ENCODE data around the gene FANCB. TPM values are rescaled to one million over a fixed set of nuclear protein-coding genes. Genes with fewer than 3 reads are reported as not detected.

Gene FANCB
- total RNA-seq, 1 donor from 2014 or later = 24.5 TPM

DNA sequence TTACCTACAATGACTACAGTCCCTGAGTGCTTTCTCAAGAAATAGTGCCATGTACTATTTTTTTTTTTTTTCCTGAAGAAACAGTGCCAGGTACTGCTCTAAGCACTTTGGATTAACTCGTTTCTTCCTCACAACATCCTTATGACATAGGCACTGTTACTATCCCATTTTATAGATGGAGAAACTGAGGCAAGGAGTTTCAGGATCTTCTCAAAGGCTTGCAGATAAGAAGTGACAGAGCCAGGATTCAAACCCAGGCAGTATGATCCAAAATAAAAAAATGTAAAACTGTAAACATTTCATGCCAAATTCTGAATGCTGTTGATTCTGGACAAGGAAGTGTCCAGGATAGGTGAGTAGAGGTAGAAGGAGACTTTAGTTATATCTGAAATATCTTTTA, 1.1 kb downstream of the FANCB start:
- H3F3A ChIP-seq (ENCODE audit: low read depth) = no peaks in the 10 kb centered on the region
- Mint-ChIP-seq H3K27ac (no peak overlapping the region), H3K36me3 (peaks cover 9% of the 10 kb centered on the region), H3K27me3 (ENCODE audit: insufficient read depth, low read depth) (no peaks in the 10 kb centered on the region), H3K4me1 (peaks cover 3% of the 10 kb centered on the region), H3K9me3 (peaks cover 11% of the 10 kb centered on the region), H3K4me3 (peak overlapping the region; percentile 88)
- no peak overlapping the region for H3K9ac ChIP-seq
- no peak for DNase-seq (ENCODE audit: low spot score)
- peaks cover 5% of the 10 kb centered on the region for H3K9me3 ChIP-seq (ENCODE audit: low read depth)
- H3K27me3 ChIP-seq = no peaks in the 10 kb centered on the region
- H3K79me2 ChIP-seq (ENCODE audit: low read depth) = peaks cover 71% of the 10 kb centered on the region
- H3K4me1 ChIP-seq = peaks cover 3% of the 10 kb centered on the region
- TF ChIP-seq, protein P1, sequence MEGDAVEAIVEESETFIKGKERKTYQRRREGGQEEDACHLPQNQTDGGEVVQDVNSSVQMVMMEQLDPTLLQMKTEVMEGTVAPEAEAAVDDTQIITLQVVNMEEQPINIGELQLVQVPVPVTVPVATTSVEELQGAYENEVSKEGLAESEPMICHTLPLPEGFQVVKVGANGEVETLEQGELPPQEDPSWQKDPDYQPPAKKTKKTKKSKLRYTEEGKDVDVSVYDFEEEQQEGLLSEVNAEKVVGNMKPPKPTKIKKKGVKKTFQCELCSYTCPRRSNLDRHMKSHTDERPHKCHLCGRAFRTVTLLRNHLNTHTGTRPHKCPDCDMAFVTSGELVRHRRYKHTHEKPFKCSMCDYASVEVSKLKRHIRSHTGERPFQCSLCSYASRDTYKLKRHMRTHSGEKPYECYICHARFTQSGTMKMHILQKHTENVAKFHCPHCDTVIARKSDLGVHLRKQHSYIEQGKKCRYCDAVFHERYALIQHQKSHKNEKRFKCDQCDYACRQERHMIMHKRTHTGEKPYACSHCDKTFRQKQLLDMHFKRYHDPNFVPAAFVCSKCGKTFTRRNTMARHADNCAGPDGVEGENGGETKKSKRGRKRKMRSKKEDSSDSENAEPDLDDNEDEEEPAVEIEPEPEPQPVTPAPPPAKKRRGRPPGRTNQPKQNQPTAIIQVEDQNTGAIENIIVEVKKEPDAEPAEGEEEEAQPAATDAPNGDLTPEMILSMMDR (IDR thresholded peaks at IDR 0.05) = no peak
- TF ChIP-seq EZH2phosphoT487 (IDR thresholded peaks at IDR 0.05) = no peak
- TF ChIP-seq EZH2 (IDR thresholded peaks at IDR 0.05) = no peak
- H3K4me3 ChIP-seq = peak overlapping the region; percentile 62
- no peaks in the 10 kb centered on the region for H4K20me1 ChIP-seq (ENCODE audit: low read depth)
- H3K36me3 ChIP-seq = no peaks in the 10 kb centered on the region
- no peak overlapping the region for H2AFZ ChIP-seq (replicated peaks)
- H3K4me2 ChIP-seq = peak overlapping the region; percentile 75
- H3K27ac ChIP-seq = no peak overlapping the region

GRCh38 chrX:14865201-14865600, 7.7 kb downstream of the FANCB start:
- Mint-ChIP-seq H3K4me1 (no peaks in the 10 kb centered on the region), H3K27ac (no peak overlapping the region), H3K4me3 (no peak overlapping the region), H3K9me3 (peaks cover 15% of the 10 kb centered on the region), H3K27me3 (ENCODE audit: insufficient read depth, low read depth) (no peaks in the 10 kb centered on the region), H3K36me3 (peaks cover 9% of the 10 kb centered on the region)
- H3K4me2 ChIP-seq = no peak overlapping the region
- no peaks in the 10 kb centered on the region for H3F3A ChIP-seq (ENCODE audit: low read depth)
- no peak overlapping the region for H2AFZ ChIP-seq (replicated peaks)
- H3K9ac ChIP-seq = no peak overlapping the region
- peaks cover 9% of the 10 kb centered on the region for H3K9me3 ChIP-seq (ENCODE audit: low read depth)
- peaks cover 52% of the 10 kb centered on the region for H3K79me2 ChIP-seq (ENCODE audit: low read depth)
- no peak for TF ChIP-seq EZH2phosphoT487 (IDR thresholded peaks at IDR 0.05)
- TF ChIP-seq, protein P1 (IDR thresholded peaks at IDR 0.05) = no peak
- no peak for TF ChIP-seq EZH2 (IDR thresholded peaks at IDR 0.05)
- DNase-seq (ENCODE audit: low spot score) = no peak
- no peak overlapping the region for H3K27ac ChIP-seq
- H4K20me1 ChIP-seq (ENCODE audit: low read depth) = no peaks in the 10 kb centered on the region
- H3K36me3 ChIP-seq = no peaks in the 10 kb centered on the region
- H3K4me3 ChIP-seq = no peak overlapping the region
- H3K27me3 ChIP-seq = no peaks in the 10 kb centered on the region
- H3K4me1 ChIP-seq = no peaks in the 10 kb centered on the region

GRCh38 chrX:14864631-14865030, 8.2 kb downstream of the FANCB start:
- no peaks in the 10 kb centered on the region for H3K4me1 Mint-ChIP-seq
- no peaks in the 10 kb centered on the region for H3K27me3 Mint-ChIP-seq (ENCODE audit: insufficient read depth, low read depth)
- Histone ChIP-seq H3K27me3 (no peaks in the 10 kb centered on the region), H3K27ac (no peak overlapping the region), H2AFZ (replicated peaks) (no peak overlapping the region), H3K4me2 (no peak overlapping the region), H3K9me3 (ENCODE audit: low read depth) (peaks cover 9% of the 10 kb centered on the region), H3F3A (ENCODE audit: low read depth) (no peaks in the 10 kb centered on the region), H3K4me3 (no peak overlapping the region), H3K9ac (no peak overlapping the region), H3K79me2 (ENCODE audit: low read depth) (peaks cover 46% of the 10 kb centered on the region), H4K20me1 (ENCODE audit: low read depth) (no peaks in the 10 kb centered on the region), H3K4me1 (no peaks in the 10 kb centered on the region), H3K36me3 (no peaks in the 10 kb centered on the region)
- TF ChIP-seq EZH2phosphoT487 (IDR thresholded peaks at IDR 0.05) (no peak), EZH2 (IDR thresholded peaks at IDR 0.05) (no peak)
- TF ChIP-seq, protein P1 (IDR thresholded peaks at IDR 0.05) = no peak
- peaks cover 15% of the 10 kb centered on the region for H3K9me3 Mint-ChIP-seq
- H3K4me3 Mint-ChIP-seq = no peak overlapping the region
- no peak overlapping the region for H3K27ac Mint-ChIP-seq
- peaks cover 9% of the 10 kb centered on the region for H3K36me3 Mint-ChIP-seq
- no peak for DNase-seq (ENCODE audit: low spot score)
